ENCODE results near the gene HTR1A. TPM values are rescaled to one million over a fixed set of nuclear protein-coding genes. Genes with fewer than 3 reads are reported as not detected.

The HTR1A gene
- total RNA-seq, 4 donors from 2014 or later: 0.38 to 1.8 (median 1.1) TPM; not detected in 1

DNA sequence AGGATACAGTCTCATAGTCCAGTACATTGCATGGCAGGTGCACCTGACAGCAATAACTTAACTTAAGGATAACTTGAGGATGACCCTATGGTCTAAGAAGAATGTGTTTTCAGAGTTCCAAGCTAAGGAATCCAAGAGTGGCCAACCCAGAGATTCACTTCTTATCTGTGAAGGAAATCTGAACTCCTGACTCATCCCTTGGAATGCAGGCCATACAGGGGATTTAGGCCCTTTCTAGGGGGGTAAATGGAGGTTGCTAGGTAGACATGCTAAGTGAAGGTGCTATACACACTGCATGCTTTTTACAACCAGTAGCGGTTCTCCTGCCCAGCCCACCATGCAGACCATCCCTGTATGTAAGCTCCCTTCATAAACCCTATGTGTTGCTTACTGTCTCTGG lies 50.4 kb downstream of the HTR1A start:
- TF ChIP-seq, protein P1, sequence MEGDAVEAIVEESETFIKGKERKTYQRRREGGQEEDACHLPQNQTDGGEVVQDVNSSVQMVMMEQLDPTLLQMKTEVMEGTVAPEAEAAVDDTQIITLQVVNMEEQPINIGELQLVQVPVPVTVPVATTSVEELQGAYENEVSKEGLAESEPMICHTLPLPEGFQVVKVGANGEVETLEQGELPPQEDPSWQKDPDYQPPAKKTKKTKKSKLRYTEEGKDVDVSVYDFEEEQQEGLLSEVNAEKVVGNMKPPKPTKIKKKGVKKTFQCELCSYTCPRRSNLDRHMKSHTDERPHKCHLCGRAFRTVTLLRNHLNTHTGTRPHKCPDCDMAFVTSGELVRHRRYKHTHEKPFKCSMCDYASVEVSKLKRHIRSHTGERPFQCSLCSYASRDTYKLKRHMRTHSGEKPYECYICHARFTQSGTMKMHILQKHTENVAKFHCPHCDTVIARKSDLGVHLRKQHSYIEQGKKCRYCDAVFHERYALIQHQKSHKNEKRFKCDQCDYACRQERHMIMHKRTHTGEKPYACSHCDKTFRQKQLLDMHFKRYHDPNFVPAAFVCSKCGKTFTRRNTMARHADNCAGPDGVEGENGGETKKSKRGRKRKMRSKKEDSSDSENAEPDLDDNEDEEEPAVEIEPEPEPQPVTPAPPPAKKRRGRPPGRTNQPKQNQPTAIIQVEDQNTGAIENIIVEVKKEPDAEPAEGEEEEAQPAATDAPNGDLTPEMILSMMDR (IDR thresholded peaks at IDR 0.05): no peak
- no peak for TF ChIP-seq POLR2A (IDR thresholded peaks at IDR 0.05)
- Histone ChIP-seq H3K36me3 (no peaks in the 10 kb centered on the region), H3K4me1 (no peaks in the 10 kb centered on the region), H3K9me3 (no peaks in the 10 kb centered on the region), H3K27ac (no peak overlapping the region), H3K27me3 (no peaks in the 10 kb centered on the region), H3K4me3 (replicated peaks in 1 of 3) (no peak overlapping the region)
- WGBS, 2 donors: 87 to 93% methylated on average over 1 of the region's 1 CpG
- intact Hi-C loops (cut with DNase I): no loop called here
- DNase-seq: no peak

Other genes starting within 250 kb of the HTR1A start
- 10 to 100 TPM; 50.5 to 99.0 (median 63.1) TPM for gene RNF180, start 203.4 kb upstream of the HTR1A start, total RNA-seq

Measured in thyroid gland (tissue), 4 donors.